Midbrain (tissue), 1 donor: Measurements from ENCODE around the gene TSPAN4.

Experiments
- DNase-seq: peaks from one replicate; lab custom pipeline; 2025; lab: John Stamatoyannopoulos, UW

TSPAN4 gene

GRCh38 chr11:836700-837099 is 6.0 kb upstream of the TSPAN4 start:
- no peak for DNase-seq

GRCh38 chr11:837189-837989 is 5.3 kb upstream of the TSPAN4 start:
- no peak for DNase-seq

- no peak for DNase-seq
These were observed 4.7 kb upstream of the TSPAN4 start for GRCh38 chr11:837990-838307.

GRCh38 chr11:838441-839279 is 4.0 kb upstream of the TSPAN4 start:
- DNase-seq, result no peak

- no peak for DNase-seq
These were observed 3.4 kb upstream of the TSPAN4 start for GRCh38 chr11:839280-839623.

- no peak for DNase-seq
These were observed 2.6 kb upstream of the TSPAN4 start for GRCh38 chr11:839875-840617.

- DNase-seq, result no peak
These were observed 677 bp upstream of the TSPAN4 start for GRCh38 chr11:841981-842369.

GRCh38 chr11:843086-843734 is 558 bp downstream of the TSPAN4 start:
- DNase-seq, result no peak

- no peak for DNase-seq
These were observed 1.4 kb downstream of the TSPAN4 start for GRCh38 chr11:843818-844692.

GRCh38 chr11:844693-845644 is 2.3 kb downstream of the TSPAN4 start:
- DNase-seq, result peak; percentile 19

- DNase-seq, result no peak
These were observed 3.3 kb downstream of the TSPAN4 start for GRCh38 chr11:845872-846495.

GRCh38 chr11:846496-847098 is 3.9 kb downstream of the TSPAN4 start:
- DNase-seq, result no peak

- DNase-seq, result no peak
These were observed 5.2 kb downstream of the TSPAN4 start for GRCh38 chr11:847876-848275.

- peak; percentile 21 for DNase-seq
These were observed 5.8 kb downstream of the TSPAN4 start for GRCh38 chr11:848380-848931.

- DNase-seq, result no peak
These were observed 6.6 kb downstream of the TSPAN4 start for GRCh38 chr11:849104-849824.

GRCh38 chr11:849951-850774 is 7.5 kb downstream of the TSPAN4 start:
- no peak for DNase-seq
